ENCODE measurements around the gene GAPDH.
"Not testable (repeated sequence)": the region's sequence is repeated elsewhere in the genome, so short reads cannot be mapped to it uniquely, and the experiment has no call there.

The GAPDH gene

DNA sequence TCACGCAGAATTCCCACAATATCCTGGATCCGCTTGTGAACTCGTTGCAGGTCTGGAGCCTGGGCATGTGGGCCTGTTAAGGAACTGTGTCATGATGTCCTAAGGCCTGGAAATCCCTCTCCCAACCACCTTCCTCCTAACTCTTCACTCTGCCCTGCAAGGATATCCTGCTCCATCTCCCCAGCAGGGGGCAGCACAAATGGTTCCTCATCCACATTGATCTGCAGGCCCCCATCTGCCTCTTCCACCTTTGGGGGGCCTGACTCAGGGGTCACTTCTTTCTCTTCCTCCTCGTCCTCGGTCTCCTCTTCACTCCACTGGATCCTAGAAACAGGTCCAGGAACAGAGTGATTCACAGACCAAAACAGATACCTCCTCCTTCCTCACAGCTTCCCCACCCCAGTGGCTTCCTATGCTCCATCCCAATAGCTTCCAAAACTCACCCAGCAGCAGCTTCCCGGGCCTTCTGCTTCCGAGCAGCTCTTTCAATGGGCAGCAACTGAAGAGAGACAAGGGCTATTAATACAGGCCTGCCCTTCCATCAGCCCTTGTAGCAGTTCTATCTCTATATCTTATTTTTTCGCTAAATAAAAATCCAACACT, 29.2 kb downstream of the GAPDH start:
- peak; percentile 47 for DNase-seq (ENCODE audit: low read depth, low spot score)

DNA sequence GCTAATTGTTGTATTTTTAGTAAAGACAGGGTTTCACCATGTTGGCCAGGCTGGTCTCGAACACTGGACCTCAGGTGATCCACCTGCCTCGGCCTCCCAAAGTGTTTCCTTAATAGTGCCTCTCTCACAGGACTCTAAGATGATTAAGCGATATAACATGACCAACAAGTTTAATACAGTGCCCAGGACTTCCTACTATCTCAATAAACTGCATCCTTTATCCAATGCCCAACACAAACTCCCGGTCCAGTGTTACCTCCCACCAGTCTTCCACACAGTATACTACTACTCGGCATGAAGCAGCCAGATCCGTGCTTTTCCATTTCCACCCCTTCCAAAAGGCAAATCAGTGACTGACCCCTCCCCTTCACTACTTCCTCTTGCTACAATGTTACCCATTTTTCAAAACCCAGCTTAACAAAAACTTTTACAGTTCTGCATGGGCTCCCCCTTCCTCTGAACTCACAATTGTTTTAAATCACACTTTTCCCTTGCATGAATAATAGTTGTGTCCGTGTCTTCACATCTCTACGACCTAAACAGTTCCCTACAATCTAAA, 32.9 kb downstream of the GAPDH start:
- no peak for DNase-seq (ENCODE audit: low read depth, low spot score)

DNA sequence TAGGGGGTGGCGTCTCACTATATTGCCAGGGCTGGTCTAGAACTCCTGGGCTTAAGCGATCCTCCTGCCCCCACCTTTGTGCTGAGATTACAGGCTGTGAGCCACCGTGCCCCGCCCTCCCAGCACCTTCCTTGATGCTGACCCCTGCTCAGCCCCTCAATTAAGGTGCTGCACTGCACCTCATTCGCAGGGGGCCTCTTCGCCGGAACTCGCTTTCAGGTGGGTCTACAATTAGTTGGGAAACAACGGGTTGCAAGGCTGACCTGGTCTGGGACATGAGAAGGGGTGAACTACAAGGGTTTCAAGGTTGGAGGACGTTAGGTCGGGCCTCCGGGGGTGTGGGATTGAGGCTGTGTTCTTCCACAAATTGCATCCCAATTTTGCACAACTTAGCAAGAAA, 35.0 kb downstream of the GAPDH start:
- DNase-seq (ENCODE audit: low read depth, low spot score) = no peak

DNA sequence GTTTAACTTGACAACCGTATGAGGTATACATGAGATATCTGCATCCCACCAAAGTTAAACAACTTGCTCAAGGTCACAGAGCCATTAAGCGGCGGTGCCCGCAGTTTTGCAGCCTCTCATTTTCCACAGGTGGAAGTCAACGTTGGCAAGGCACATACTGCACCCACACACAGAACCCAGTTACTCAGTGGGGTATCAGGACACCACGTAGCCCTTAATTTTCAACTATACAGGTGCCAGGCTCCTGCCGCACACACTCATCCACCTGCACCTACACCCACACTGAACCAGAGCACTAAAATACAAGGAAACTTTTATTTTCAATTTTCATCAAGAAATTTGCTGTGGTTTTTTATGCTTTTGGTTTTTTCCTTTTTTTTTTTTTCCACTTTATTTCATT, 35.5 kb downstream of the GAPDH start:
- DNase-seq (ENCODE audit: low read depth, low spot score) = no peak

DNA sequence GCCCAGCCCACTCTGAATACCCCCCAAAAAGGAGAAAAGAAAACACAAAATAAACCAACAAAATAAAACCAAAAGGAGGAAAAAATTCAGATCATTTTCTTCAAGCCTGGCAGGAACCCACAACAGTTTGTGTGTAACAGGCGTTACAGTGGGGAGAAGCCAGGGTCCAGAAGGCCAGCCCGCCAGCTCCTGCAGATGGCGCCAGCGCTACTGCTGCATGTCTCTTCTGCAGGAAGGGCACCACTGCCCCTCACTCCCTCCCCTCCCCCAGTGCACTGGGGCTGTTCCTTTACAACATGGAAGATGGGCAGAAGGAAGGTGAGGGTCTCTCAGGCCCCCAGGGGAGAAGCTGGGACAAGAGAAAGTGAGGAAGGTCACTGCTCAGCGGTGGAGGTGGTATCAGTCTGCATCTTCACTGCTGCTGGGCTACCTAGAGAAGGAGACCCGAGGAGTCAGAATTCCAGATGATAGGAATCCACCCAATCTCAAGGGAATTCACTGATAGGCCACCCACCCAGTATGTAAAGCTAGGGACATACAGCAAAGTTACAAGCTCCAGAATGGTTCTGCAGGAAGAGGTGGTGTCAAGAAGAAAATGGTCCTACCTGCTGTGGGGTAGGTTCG, 36.1 kb downstream of the GAPDH start:
- DNase-seq (ENCODE audit: low read depth, low spot score) = no peak

DNA sequence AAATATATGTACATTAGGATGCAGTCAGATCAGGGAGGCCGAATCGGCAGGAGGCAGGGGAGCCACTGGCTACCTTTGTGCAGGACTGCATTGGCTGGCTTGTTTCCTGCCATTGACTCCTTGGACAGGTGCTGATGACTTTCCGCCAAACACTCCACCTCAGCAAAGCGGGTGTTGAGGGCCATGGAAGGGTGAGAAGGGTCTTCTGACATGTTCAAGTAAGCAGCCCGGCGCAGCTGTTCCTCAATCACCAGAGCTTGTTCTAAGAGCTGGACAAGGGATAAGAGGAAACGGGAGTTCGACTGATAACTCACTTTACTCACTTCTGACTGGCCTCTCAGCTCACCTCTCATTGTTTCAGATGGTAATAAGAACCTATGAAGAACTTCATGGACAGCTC, 38.7 kb downstream of the GAPDH start:
- no peak for DNase-seq (ENCODE audit: low read depth, low spot score)

DNA sequence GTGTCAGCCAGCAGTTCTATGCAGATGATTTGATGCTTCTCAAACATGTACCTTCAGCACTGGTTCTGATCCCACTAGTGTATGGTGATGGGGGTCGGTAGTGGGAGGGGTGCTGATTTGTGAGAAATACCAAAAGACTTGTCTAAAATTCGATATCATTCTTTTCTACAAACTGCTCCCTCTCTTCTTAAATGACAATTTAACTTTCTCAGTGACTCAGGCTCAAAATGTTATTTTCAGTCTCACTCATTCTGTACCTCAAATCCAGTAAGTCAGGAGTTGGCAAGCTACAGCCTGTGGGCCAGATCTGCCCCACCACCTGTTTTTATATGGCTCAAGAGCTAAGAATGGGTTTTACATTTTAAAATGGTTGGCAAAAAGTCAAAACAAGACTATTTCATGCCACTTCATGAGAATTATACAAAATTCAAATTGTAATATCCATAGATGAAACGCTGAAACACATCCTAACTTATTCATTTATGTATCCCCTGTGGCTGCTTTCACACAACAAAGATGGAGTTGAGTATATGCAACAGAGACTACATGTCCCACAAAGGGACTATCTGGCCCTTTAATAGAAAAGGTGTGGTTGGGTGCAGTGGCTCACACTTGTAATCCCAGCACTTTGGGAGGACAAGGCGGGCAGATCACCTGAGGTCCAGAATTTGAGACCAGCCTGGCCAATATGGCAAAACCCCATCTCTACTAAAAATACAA, 40.4 kb downstream of the GAPDH start:
- no peak for DNase-seq (ENCODE audit: low read depth, low spot score)

DNA sequence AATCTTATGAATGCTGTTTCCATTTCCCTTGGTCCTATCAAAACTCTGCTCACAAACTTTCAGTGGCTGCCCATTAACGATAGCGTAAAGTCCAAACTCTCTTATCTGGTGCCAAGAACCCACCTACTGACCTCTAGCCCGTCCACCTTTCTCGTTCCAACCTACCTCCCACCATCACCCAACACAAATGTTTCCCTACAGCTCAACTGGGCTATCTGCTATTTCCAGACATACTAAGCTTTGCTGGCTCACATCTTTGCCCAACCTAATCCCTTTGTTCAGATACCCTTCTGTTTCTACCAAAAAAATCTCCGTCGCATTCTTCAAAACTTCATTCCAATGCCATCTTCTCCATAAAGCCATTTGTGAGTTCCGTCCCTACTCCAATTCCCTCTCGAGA, 41.3 kb downstream of the GAPDH start:
- no peak for DNase-seq (ENCODE audit: low read depth, low spot score)

DNA sequence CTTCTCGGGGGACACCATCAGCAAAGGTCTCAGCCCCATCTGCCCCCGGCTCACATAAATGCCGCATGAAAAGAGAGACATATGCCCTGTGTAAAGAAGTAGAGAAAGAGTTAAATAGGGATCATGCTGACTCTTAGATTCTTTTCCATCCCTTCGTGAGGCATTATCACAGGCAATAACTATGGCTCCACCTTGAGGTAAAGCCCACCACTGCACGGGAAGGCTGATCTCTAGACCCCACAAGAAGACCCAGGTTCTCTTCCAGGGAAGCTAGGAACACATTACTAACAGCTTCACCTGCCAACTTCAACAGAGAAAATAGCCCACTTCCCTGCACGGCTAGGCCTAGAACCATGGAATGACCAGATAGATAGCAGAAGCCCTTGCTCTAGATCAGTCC, 47.9 kb downstream of the GAPDH start:
- no peak for DNase-seq (ENCODE audit: low read depth, low spot score)

DNA sequence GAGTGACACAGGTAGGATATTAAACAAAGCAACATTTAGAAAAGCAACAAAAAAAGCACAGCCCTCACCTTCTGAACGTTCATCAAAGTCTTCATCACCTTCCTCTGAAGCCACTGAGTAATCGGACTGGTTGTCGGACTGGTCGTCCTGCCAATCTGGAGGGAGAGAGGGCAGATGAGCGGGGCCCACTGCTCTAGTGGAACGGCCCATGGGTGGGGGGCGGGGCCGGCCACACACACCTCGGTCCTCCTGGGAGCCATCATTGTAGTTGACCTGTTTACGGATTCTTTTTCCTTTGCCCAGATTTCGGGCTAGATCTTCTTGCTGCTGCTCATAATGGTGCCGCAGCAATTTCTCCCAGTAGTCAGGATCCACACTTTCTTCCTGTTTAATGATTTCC, 48.6 kb downstream of the GAPDH start:
- no peak for DNase-seq (ENCODE audit: low read depth, low spot score)

DNA sequence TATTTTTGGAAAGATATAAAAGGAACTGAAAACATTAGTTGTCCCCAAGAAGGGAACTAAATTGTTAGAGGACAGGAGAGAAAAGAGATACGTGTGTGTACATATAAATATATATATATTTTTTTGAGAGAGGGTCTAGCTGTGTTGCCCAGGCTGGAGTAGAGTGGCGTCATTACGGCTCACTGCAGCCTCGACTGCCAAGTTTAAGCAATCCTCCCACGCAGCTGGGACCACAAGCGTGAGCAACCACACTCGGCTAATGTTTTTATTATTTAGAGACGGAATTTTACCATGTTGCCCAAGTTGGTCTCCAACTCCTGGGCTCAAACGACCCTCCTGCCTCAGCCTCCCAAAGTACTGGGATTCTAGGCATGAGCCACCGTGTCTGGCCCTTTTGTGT, 50.0 kb downstream of the GAPDH start:
- DNase-seq (ENCODE audit: low read depth, low spot score) = no peak

DNA sequence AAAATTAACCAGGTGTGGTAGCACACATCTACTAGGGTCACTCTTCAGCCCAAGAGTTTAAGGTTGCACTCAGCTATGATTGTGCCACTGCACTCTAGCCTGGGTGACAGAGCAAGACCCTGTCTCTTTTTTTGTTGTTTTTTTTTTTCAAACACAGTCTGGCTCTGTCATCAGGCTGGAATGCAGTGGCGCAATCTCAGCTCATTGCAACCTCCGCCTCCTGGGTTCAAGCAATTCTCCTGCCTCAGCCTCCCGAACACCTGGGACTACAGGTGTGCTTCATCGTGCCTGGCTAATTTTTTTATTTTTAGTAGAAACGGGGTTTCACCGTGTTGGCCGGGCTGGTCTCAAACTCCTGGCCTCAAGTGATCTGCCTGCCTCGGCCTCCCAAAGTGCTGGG, 52.3 kb downstream of the GAPDH start:
- DNase-seq (ENCODE audit: low read depth, low spot score) = not testable (repeated sequence)
